Endothelial cell of umbilical vein (primary cell): ENCODE data around the gene CCDC85C. TPM values are rescaled to one million over a fixed set of nuclear protein-coding genes. Genes with fewer than 3 reads are reported as not detected.

Experiments used
- BruUV-seq: library from RNA; stranded (reverse); fragments of 400-500 nt; replicated peaks from 2 replicates; lab custom pipeline; 2021; lab: Mats Ljungman, UMichigan
- CTCF ChIA-PET: fragments of 300-600, 350-600 bp; sonication (Branson Sonifier 250); formaldehyde crosslinking; loops from one replicate; lab custom pipeline; 2021; ENCODE audit warnings: antibody characterized with exemption, inconsistent platforms; lab: Charles Lee
- POLR2A ChIA-PET: fragments of 300-600, 350-600 bp; sonication (Branson Sonifier 250); formaldehyde crosslinking; loops from one replicate; lab custom pipeline; 2021; ENCODE audit warnings: antibody characterized with exemption, inconsistent platforms; lab: Charles Lee
- DNase-seq: peaks from one replicate; pipeline ENCODE4 v3.0.0-alpha.2; 2011; ENCODE audit warnings: low read depth, low spot score
- FAIRE-seq: peaks from 2 replicates; lab custom pipeline; 2011; peaks lifted over from hg19 to GRCh38; lab: Jason Lieb, UNC
- H2AFZ ChIP-seq: 2 replicates; pipeline ENCODE4 v1.6.0; 2012; ENCODE audit warnings: low read depth, low read length, control low read depth, inconsistent platforms
- H3K27ac ChIP-seq: 2 replicates; pipeline ENCODE4 v1.5.1; 2011; ENCODE audit warnings: low read depth, mild to moderate bottlenecking, control low read depth, low read length, moderate library complexity; ENCODE audit not compliant: insufficient read depth
- H3K27me3 ChIP-seq, 2 experiments: 2 replicates each; pipeline versions ENCODE4 v1.6.0 to v1.6.1; 2011; ENCODE audit warnings: low read length in 2 of 2, mixed read lengths in 1 of 2; ENCODE audit not compliant: control insufficient read depth in 2 of 2, insufficient read depth in 2 of 2
- H3K36me3 ChIP-seq, 2 experiments: 2 replicates in 1 of 2; 3 replicates in 1 of 2; pipeline ENCODE4 v1.5.1; 2011; ENCODE audit warnings: low read length in 2 of 2, mild to moderate bottlenecking in 1 of 2, moderate library complexity in 1 of 2; ENCODE audit not compliant: control insufficient read depth in 2 of 2, insufficient read depth in 2 of 2; ENCODE audit errors: extremely low read depth in 1 of 2
- H3K4me1 ChIP-seq: 3 replicates; pipeline ENCODE4 v1.5.1; 2011; ENCODE audit warnings: mild to moderate bottlenecking, low read length; ENCODE audit not compliant: control insufficient read depth, insufficient read depth; ENCODE audit errors: extremely low read depth
- H3K4me2 ChIP-seq: 2 replicates; pipeline ENCODE4 v1.6.1; 2011; ENCODE audit warnings: low read length, control low read depth, mixed read lengths; ENCODE audit not compliant: insufficient read depth
- H3K4me3 ChIP-seq, 3 experiments: fragments of 200-600 bp in 1 of 3; sonication (generic), shearing (Covaris generic) in 1 of 3; replicated peaks in 1 of 3; 2 replicates each; pipeline ENCODE4 v1.5.1; 2011 to 2016; ENCODE audit warnings: control low read depth in 3 of 3, low read length in 3 of 3, mild to moderate bottlenecking in 2 of 3, inconsistent platforms in 1 of 3, low read depth in 1 of 3, moderate library complexity in 1 of 3; ENCODE audit not compliant: insufficient read depth in 1 of 3
- H3K79me2 ChIP-seq: 2 replicates; pipeline ENCODE4 v1.6.0; 2012; ENCODE audit warnings: low read length, inconsistent platforms; ENCODE audit not compliant: control insufficient read depth, insufficient read depth
- H3K9ac ChIP-seq: replicated peaks from 2 replicates; pipeline ENCODE3; 2011; ENCODE audit warnings: low read length, control low read depth; ENCODE audit not compliant: insufficient read depth; ENCODE audit errors: extremely low read depth
- H3K9me1 ChIP-seq: replicated peaks from 3 replicates; pipeline ENCODE4 v1.6.0; 2011; ENCODE audit warnings: mild to moderate bottlenecking, low read length; ENCODE audit not compliant: control insufficient read depth, insufficient read depth; ENCODE audit errors: extremely low read depth
- H3K9me3 ChIP-seq: replicated peaks from 2 replicates; pipeline ENCODE4 v1.5.1; 2012; ENCODE audit warnings: low read length, inconsistent platforms; ENCODE audit not compliant: control insufficient read depth, insufficient read depth
- H4K20me1 ChIP-seq: replicated peaks from 2 replicates; pipeline ENCODE3; 2011; ENCODE audit warnings: mild to moderate bottlenecking, low read length; ENCODE audit not compliant: control insufficient read depth, insufficient read depth; ENCODE audit errors: extremely low read depth
- CTCF ChIP-seq, 2 donors: IDR thresholded peaks; 1 replicate in 1 of 2; 2 replicates in 1 of 2; pipeline ENCODE4 v1.5.1; 2011; ENCODE audit warnings: low read length in 2 of 2, mild to moderate bottlenecking in 2 of 2, moderate library complexity in 2 of 2, control low read depth in 1 of 2, inconsistent platforms in 1 of 2, low read depth in 1 of 2; ENCODE audit not compliant: insufficient read depth in 1 of 2; ENCODE audit errors: extremely low read depth in 1 of 2
- EZH2 ChIP-seq: IDR thresholded peaks from 2 replicates; pipeline ENCODE4 v1.6.1; 2012; ENCODE audit warnings: borderline replicate concordance, low read depth, mild to moderate bottlenecking, moderate library complexity, low read length, inconsistent platforms; ENCODE audit not compliant: severe bottlenecking
- FOS ChIP-seq: IDR thresholded peaks from 2 replicates; pipeline ENCODE4 v1.6.1; 2011; ENCODE audit warnings: mild to moderate bottlenecking, low read length, moderate library complexity, borderline replicate concordance; ENCODE audit not compliant: insufficient read depth
- GATA2 ChIP-seq: IDR thresholded peaks from 2 replicates; pipeline ENCODE4 v1.7.0; 2011; ENCODE audit warnings: low read depth, mild to moderate bottlenecking, moderate library complexity, mixed read lengths, low read length; ENCODE audit not compliant: insufficient read length, insufficient read depth
- JUN ChIP-seq: IDR thresholded peaks from 2 replicates; pipeline ENCODE4 v1.6.1; 2011; ENCODE audit warnings: borderline replicate concordance, low read depth; ENCODE audit not compliant: insufficient read length, insufficient read depth
- MAX ChIP-seq: IDR thresholded peaks from 2 replicates; pipeline ENCODE4 v1.6.1; 2011; ENCODE audit not compliant: insufficient read depth, insufficient read length
- MYC ChIP-seq: IDR thresholded peaks from one replicate; pipeline ENCODE4 v1.6.1; 2011; ENCODE audit warnings: mild to moderate bottlenecking, low read depth, low read length
- POLR2A ChIP-seq: IDR thresholded peaks from 2 replicates; pipeline ENCODE4 v1.6.1; 2012; ENCODE audit warnings: low read depth, mild to moderate bottlenecking, control low read depth, low read length
- POLR2AphosphoS5 ChIP-seq: IDR thresholded peaks from 2 replicates; pipeline ENCODE4 v1.6.1; 2012; ENCODE audit warnings: low read depth, mild to moderate bottlenecking, control low read depth, low read length, moderate library complexity; ENCODE audit not compliant: insufficient read depth
- dilution Hi-C: fragments of 300-500 bp; cut with MboI; formaldehyde crosslinking; loops from one replicate; pipeline ENCODE4 v1.15.0; 2019; ENCODE audit warnings: low sequenced_read_pairs; ENCODE audit not compliant: extremely low pct_ligation_motif_present
- intact Hi-C: fragments of 100-400 bp; cut with micrococcal nuclease; formaldehyde crosslinking; loops from one replicate; pipeline ENCODE4 v1.10.0; 2022
- polyA plus RNA-seq, 4 experiments: library from polyadenylated mRNA; depleted of rRNA in 3 of 4; stranded (reverse) in 3 of 4; unstranded in 1 of 4; fragments of >200 nt; gene quantifications; 2 replicates each; pipeline versions ENCODE4 v1.2.1 to v1.2.3, GENCODE V29; 2011 to 2012; ENCODE audit warnings: missing spikeins in 1 of 4
- total RNA-seq: library from RNA; stranded (reverse); gene quantifications from 2 replicates; pipeline ENCODE4 v1.2.3, GENCODE V29; 2021

Gene CCDC85C
- total and polyA plus RNA-seq, 2 donors (not counting 3 experiments of a cell fraction or from before 2014, with no cell fraction given) = 7.5 to 17.8 TPM

- Histone ChIP-seq H3K4me3 (no peak overlapping the region), H3K36me3 (no peaks in the 10 kb centered on the region)
- intact Hi-C loops = no loop called here
Measured at GRCh38 chr14:99475660-99476059, 128.3 kb downstream of the CCDC85C start.

GRCh38 chr14:99475179-99475578 is 128.8 kb downstream of the CCDC85C start:
- no peak for FAIRE-seq
- H3K9me1 ChIP-seq = no peaks in the 10 kb centered on the region
- intact Hi-C loops (no loop called here), dilution Hi-C loops (no loop called here)
- H3K36me3 ChIP-seq = no peaks in the 10 kb centered on the region
- peaks cover 94% of the 10 kb centered on the region for H3K79me2 ChIP-seq
- ChIA-PET POLR2A (no interaction called here), CTCF (interaction anchor here (1.2 kb wide), 1 partner anchor 59 kb away, joined by 4 read pairs; no protein-coding TSS in a partner anchor)
- no peak overlapping the region for H3K9ac ChIP-seq
- H3K4me2 ChIP-seq = no peak overlapping the region
- peaks cover 3% of the 10 kb centered on the region for H4K20me1 ChIP-seq
- H3K27ac ChIP-seq = no peak overlapping the region
- BruUV-seq = no TSS peak
- no peaks in the 10 kb centered on the region for H3K9me3 ChIP-seq
- peaks cover 15% of the 10 kb centered on the region for H3K4me1 ChIP-seq
- H3K4me3 ChIP-seq = no peak overlapping the region
- no peak for TF ChIP-seq MYC
- TF ChIP-seq MAX = no peak
- TF ChIP-seq POLR2AphosphoS5 = no peak
- no peak for TF ChIP-seq EZH2
- TF ChIP-seq JUN = no peak
- TF ChIP-seq POLR2A = no peak
- no peak for TF ChIP-seq FOS
- no peak for TF ChIP-seq GATA2
- no peak overlapping the region for H2AFZ ChIP-seq
- no peaks in the 10 kb centered on the region for H3K27me3 ChIP-seq
- no peak for DNase-seq

More at GRCh38 chr14:99475660-99476059, 128.3 kb downstream of the CCDC85C start:
- Histone ChIP-seq H3K4me1 (peaks cover 12% of the 10 kb centered on the region), H3K27ac (no peak overlapping the region), H3K9ac (no peak overlapping the region), H2AFZ (no peak overlapping the region), H3K4me2 (no peak overlapping the region), H3K9me1 (no peaks in the 10 kb centered on the region), H3K9me3 (no peaks in the 10 kb centered on the region), H3K27me3 (no peaks in the 10 kb centered on the region), H4K20me1 (peaks cover 3% of the 10 kb centered on the region), H3K79me2 (peaks cover 89% of the 10 kb centered on the region)
- FAIRE-seq (peak; percentile 24), DNase-seq (no peak)
- BruUV-seq = no TSS peak
- no peak for TF ChIP-seq FOS
- no peak for TF ChIP-seq CTCF (IDR thresholded peaks at IDR 0.05; ENCODE audit: extremely low read depth in 1 of 2, insufficient read depth in 1 of 2, low read depth in 1 of 2, low read length in 2 of 2)
- no peak for TF ChIP-seq POLR2AphosphoS5
- dilution Hi-C loops = no loop called here
- CTCF ChIA-PET = interaction anchor here (1.2 kb wide), 1 partner anchor 60 kb away, joined by 4 read pairs; no protein-coding TSS in a partner anchor
- POLR2A ChIA-PET = no interaction called here
